ENCODE results near the gene KRT3. TPM values are rescaled to one million over a fixed set of nuclear protein-coding genes. Genes with fewer than 3 reads are reported as not detected.

The KRT3 gene
- not detected for total RNA-seq

DNA sequence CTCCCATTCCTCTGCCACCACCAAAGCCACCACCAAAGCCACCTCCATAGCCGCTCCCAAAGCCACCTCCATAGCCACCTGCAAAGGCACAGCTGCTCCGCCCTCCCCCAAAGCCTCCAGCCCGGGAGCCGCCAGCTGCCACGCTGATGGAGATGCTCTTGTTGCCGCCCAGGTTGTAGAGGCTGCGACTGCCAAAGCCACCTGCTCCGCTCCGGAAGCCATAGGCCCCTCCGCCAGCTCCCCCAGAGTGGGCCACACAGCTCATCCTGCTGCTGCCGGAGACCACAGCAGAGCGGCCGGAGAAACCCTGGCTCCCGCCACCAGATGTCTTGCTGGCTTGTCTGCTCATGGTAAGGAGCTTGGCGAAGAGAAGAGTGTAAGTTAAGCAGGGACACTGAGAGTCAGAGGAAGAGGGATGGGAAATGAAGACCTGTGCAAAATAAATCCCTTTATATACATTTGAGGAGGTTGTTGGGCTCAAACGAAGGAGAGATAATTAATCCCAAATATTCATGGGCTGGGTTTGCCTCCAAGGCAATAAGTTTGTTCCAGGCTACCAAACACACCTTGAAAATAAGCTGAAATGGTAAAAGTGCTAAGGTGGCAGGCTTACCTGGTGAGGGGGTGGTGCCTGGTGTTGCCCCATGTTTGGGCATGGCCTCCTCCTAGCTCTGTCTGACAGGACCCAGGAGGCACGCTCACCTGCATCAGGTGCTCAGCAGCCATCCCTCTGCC is at the start of gene KRT3:
Gene KRT3, minus strand, starts transcription at position 424 of the 735 bp plus-strand sequence. Its CDS starts 75 bp downstream, at position 349.
- DNase-seq: no peak
- H3K9me3 Mint-ChIP-seq: no peaks in the 10 kb centered on the region
- no peak within 1 kb of the TSS for H3K27ac Mint-ChIP-seq
- H3K4me3 Mint-ChIP-seq: no peak within 1 kb of the TSS
- intact Hi-C loops (cut with micrococcal nuclease): no loop called here
- no peaks in the 10 kb centered on the region for H3K4me1 Mint-ChIP-seq (ENCODE audit: low read depth)
- H3K27me3 Mint-ChIP-seq: peaks cover 4% of the 10 kb centered on the region
- no peaks in the 10 kb centered on the region for H3K36me3 Mint-ChIP-seq
- ChIA-PET POLR2A (no interaction called here), CTCF (no interaction called here)

DNA sequence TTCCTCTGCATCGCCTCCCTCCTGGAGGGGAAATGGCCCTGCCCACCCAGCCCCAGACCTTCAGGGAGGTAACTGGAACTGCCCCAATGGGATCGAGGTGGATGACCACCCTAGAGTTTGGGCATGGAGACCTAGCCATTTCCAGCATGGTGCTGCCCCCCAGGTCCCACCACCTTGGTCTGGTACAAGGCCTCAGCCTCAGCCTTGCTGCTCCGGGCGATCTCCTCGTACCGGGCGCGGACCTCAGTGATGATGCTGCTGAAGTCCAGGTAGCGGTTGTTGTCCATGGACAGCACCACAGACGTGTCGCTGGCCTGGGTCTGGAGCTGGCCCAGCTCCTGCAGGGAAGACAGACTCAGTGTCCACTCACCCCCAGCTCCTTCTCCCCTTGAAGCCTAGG is 48.5 kb upstream of the KRT3 start:
- intact Hi-C loops (cut with micrococcal nuclease): no loop called here
- Mint-ChIP-seq H3K4me3 (no peak overlapping the region), H3K27me3 (peaks cover 3% of the 10 kb centered on the region), H3K27ac (no peak overlapping the region), H3K9me3 (no peaks in the 10 kb centered on the region), H3K36me3 (no peaks in the 10 kb centered on the region), H3K4me1 (ENCODE audit: low read depth) (no peaks in the 10 kb centered on the region)
- DNase-seq: no peak
- CTCF ChIA-PET: interaction anchor here (0.6 kb wide), 1 partner anchor 1811 kb away, joined by 5 read pairs; no protein-coding TSS in a partner anchor
- POLR2A ChIA-PET: no interaction called here

DNA sequence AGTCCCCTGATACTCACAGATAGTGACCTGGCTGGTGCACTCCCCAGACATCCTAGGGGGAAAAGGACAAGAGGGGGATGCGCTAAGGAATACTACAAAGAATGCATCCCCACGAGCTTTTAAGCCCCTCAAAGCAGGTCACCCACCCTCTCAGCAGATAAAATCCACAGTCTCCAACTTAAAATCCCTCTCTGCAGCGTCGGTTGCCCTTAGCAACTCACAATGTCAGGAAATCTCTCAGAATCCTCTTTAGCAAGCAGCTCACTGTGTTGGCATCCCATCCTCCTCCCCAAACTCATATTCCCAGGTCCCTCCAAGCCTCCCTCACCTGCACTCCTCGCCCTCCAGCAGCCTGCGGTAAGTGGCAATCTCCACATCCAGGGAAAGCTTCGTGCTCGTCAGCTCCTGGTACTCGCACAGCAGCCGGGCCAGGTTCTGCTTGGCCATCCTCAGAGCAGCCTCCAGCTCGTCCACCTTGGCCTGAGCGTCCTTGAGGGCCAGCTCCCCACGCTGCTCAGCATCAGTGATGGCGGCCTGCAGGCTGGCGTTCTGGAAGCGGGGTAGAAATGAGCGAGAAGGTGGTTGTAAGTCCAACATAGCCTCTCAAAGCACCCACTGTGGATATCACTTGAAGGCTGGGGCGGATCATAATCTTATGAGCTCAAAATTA is 43.7 kb upstream of the KRT3 start:
- H3K27me3 Mint-ChIP-seq: peaks cover 15% of the 10 kb centered on the region
- CTCF ChIA-PET: interaction anchor here (1.4 kb wide), 1 partner anchor 31 kb away, joined by 4 read pairs; no protein-coding TSS in a partner anchor
- H3K9me3 Mint-ChIP-seq: no peaks in the 10 kb centered on the region
- POLR2A ChIA-PET: no interaction called here
- no peak overlapping the region for H3K27ac Mint-ChIP-seq
- H3K4me1 Mint-ChIP-seq (ENCODE audit: low read depth): peaks cover 22% of the 10 kb centered on the region
- intact Hi-C loops (cut with micrococcal nuclease): no loop called here
- no peak overlapping the region for H3K4me3 Mint-ChIP-seq
- DNase-seq: no peak
- H3K36me3 Mint-ChIP-seq: no peaks in the 10 kb centered on the region

DNA sequence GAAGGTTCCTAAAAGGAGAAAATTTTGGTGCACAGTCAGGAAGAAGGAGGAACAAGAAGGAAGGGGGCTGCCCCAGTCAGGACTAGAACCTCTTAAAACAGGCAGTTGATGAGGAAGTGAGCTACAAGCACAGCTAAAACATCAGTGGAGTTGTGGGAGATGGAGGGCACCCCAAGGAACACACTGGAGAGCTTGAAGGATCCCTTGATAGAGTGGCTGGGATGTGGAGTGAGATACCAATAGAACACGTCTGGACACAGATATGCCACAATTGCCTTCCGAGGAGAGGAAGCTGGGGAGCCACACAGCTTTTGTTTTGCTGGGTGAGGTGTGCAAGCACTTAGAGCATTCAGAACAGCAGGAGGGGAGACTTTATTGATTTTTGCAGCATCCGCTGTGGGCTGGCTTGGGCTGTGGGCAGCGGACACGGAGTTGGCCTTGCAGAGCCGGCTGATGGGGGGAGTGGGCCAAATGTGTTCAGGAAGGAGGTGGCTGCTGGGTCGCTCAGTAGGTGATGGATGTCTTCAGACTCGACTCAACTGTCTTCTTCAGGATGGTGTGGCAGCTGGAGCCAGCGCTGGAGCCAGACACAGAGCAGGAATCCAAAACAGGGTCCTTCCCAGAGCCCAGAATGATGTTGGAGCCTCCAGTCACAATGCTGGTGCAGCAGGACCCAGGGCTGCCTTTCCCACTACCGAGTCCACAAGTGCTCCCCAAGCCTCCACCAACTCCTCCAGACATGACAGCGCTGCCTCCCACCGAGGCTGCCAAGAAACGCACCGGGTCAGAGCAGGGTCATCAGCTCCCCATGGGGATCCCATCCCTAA is 42.9 kb upstream of the KRT3 start:
- ChIA-PET POLR2A (no interaction called here), CTCF (no interaction called here)
- intact Hi-C loops (cut with micrococcal nuclease): no loop called here
- DNase-seq: no peak
- Mint-ChIP-seq H3K36me3 (no peaks in the 10 kb centered on the region), H3K4me1 (ENCODE audit: low read depth) (peaks cover 22% of the 10 kb centered on the region), H3K27ac (no peak overlapping the region), H3K9me3 (no peaks in the 10 kb centered on the region), H3K27me3 (peaks cover 15% of the 10 kb centered on the region), H3K4me3 (no peak overlapping the region)

DNA sequence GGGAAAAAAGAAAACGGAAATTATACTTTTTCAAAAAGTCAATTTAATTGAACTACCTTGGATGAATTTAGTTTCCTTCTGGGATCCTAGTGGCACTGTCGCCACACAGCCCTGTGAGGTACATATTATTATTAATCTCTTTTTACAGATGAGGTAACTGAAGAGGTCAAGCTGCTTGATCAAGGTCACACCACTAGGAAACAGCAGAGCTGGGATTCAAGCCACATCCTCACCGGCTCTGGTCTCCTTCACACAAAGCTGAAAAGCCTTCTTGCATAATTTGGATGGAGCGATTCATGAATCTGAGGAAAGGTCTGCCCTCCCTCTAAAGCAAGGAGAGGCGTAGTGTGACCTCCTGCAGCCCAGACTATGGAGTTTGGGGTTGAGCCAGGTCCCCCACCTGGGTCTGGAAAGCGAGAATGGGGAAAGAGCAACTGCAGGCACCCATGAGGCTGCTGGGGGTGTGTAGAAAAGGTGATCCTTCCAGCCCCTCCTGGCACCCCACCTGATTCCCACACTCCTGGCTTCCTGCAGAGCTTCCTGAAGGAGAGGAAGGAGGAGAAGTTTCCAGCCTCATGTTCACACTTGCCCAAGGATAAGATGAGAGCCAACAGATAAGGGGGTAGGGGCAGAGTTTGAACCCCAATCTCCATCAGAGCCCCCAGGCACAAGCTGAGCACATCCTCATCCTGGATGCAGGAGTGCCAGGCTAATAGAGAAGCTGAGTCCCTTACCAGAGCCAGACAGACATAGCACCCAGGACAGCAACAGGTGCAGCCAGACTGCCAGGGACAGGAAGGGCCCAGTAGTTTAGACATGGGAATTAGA is 42.1 kb upstream of the KRT3 start:
- Mint-ChIP-seq H3K9me3 (no peaks in the 10 kb centered on the region), H3K27ac (no peak overlapping the region), H3K27me3 (peaks cover 15% of the 10 kb centered on the region), H3K4me1 (ENCODE audit: low read depth) (peaks cover 22% of the 10 kb centered on the region), H3K4me3 (no peak overlapping the region), H3K36me3 (no peaks in the 10 kb centered on the region)
- intact Hi-C loops (cut with micrococcal nuclease): no loop called here
- CTCF ChIA-PET: no interaction called here
- DNase-seq: no peak
- POLR2A ChIA-PET: no interaction called here

DNA sequence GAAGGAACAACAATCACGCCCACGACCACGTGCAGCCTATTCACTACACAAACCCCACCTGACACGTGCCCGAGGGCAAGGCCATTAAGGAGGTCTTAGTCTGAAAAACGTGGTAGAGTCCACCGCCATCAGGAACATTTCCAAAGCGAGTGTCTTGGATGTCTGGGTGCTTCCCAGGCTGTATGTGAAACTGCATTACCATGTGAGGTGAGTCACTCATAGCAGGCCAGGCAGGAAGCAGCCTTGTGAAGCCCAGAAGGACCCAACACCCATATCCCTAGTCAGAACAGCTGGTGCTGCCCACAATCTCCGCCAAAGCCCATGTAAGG is 41.5 kb upstream of the KRT3 start:
- DNase-seq: peak; percentile 12
- ChIA-PET CTCF (no interaction called here), POLR2A (no interaction called here)
- Mint-ChIP-seq H3K27ac (no peak overlapping the region), H3K4me3 (no peak overlapping the region), H3K36me3 (no peaks in the 10 kb centered on the region), H3K27me3 (peaks cover 15% of the 10 kb centered on the region), H3K9me3 (no peaks in the 10 kb centered on the region), H3K4me1 (ENCODE audit: low read depth) (peaks cover 22% of the 10 kb centered on the region)
- intact Hi-C loops (cut with micrococcal nuclease): no loop called here

DNA sequence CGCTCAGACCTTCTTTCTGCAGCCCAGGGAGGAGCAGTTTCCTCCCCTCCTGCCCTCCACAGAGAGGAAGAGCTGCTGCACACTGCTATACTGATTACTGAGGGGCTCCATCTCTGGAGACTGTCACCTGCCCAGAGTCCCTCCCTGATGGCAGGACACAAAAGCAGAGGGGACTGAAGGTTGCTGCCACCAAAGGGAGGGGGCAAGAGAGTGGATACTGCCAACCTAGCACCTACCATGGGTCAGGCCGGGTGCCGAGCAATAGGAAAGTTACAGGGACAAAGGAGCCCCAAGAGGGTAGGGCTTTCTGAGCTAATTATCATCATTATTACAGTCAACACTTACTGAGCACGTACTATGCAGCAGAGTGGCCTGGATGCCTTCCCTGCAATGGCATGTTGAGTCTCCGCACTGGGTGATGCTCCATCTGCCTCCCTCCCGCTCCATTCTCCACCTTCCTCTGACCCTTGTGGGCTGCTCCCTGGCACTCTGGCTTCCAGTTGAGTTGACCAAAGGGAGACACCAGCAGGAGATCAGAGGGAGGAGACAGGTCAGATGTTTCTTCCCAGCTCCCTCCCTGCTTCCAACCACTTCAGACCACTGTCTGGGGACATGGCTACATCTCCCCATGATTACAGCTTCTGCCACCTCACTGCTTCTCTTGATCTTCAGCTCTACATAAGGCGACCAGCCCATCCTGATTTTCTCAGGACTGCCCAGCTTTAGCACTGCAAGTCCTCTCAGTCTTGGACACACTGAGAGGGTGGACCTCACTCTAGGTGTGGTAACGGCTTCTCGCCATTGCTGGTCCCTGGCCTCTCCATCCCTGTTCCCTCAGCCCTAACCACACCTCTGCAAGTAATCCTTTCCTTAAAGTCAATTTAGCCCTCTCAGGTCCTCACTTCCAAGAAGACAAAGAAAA is 40.8 kb upstream of the KRT3 start:
- ChIA-PET CTCF (interaction anchor here (1.0 kb wide), 1 partner anchor 29 kb away, joined by 3 read pairs; no protein-coding TSS in a partner anchor), POLR2A (no interaction called here)
- Mint-ChIP-seq H3K36me3 (no peaks in the 10 kb centered on the region), H3K9me3 (no peaks in the 10 kb centered on the region), H3K4me3 (no peak overlapping the region), H3K27ac (no peak overlapping the region), H3K27me3 (peaks cover 15% of the 10 kb centered on the region), H3K4me1 (ENCODE audit: low read depth) (peaks cover 22% of the 10 kb centered on the region)
- intact Hi-C loops (cut with micrococcal nuclease): no loop called here
- DNase-seq: no peak

DNA sequence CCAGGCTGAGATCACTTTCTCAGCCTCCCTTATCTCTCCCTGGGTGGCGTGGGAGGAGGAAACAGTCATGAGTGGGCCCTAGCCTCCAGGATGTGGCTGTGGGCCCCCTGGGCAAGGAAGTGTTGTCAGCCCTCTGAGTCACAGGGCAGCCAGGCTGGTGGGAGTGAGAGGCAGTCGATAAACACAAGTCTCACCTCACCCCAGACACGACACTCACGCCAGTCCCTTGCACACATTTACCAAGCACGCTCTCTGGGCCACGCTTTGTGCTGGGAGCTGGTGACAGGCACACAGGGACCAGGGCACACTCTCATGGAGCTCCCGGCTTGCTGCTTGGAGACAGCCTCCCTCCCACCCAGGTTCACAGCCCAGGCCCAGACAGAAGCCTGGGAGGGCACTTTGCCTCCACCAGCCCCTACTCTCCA is 40.1 kb upstream of the KRT3 start:
- Mint-ChIP-seq H3K36me3 (no peaks in the 10 kb centered on the region), H3K9me3 (no peaks in the 10 kb centered on the region), H3K27ac (no peak overlapping the region), H3K4me3 (no peak overlapping the region), H3K4me1 (ENCODE audit: low read depth) (peaks cover 22% of the 10 kb centered on the region), H3K27me3 (peaks cover 15% of the 10 kb centered on the region)
- ChIA-PET POLR2A (no interaction called here), CTCF (interaction anchor here (1.0 kb wide), 1 partner anchor 30 kb away, joined by 3 read pairs; no protein-coding TSS in a partner anchor)
- intact Hi-C loops (cut with micrococcal nuclease): no loop called here
- peak; percentile 77 for DNase-seq

DNA sequence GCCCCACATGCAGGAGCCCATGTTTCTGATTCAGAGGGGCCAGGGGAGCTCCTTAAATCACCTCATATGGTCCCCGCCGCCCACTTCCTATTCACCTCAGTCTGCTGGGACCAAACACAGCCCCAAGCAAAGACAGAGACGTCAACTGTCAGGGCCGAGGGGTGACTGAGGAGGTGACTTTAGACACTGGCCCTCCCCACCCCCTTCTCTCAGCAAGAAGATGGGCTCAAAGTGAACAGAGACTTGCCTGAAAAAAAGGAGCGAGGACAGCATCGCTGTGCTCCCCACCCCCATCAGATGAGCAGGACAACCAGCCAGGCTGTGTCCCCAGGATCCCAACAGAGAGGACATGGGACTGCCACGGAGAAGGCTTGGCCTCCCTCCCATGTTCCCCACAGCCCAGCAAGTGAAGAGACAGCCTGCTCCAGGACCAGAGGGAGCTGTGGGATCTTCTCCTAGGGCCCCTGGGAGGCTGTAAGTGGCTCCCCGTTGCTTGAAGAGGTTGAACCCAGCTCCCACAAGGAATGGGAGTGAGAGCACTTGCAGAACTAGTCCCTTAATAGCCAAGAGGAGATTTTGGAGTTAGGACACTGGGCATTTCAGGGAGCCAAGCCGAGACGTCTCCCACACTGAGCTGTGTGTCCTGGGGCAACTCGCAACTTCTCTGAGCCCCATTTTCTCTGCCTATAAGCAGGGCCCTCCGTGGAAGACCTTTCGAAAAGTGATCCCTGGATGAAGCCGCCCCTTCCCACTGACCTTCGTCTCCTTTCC is 39.5 kb upstream of the KRT3 start:
- Mint-ChIP-seq H3K9me3 (no peaks in the 10 kb centered on the region), H3K27ac (no peak overlapping the region), H3K4me1 (ENCODE audit: low read depth) (peaks cover 22% of the 10 kb centered on the region), H3K4me3 (no peak overlapping the region), H3K36me3 (no peaks in the 10 kb centered on the region), H3K27me3 (peaks cover 15% of the 10 kb centered on the region)
- CTCF ChIA-PET: no interaction called here
- no peak for DNase-seq
- intact Hi-C loops (cut with micrococcal nuclease): no loop called here
- POLR2A ChIA-PET: no interaction called here

DNA sequence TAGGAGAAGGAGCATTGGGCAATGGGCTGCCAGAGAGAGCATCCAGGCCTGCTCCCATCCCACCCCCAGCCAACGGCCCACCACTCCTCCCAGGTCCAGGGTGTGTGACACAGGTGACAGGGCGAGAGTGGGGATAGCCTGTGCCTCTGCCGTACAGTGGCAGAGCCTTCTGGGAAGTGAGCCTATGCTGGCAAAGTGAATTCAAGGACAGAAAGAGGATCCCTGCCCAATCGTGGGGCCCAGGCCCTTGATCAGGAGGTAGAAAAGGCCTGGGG is 38.7 kb upstream of the KRT3 start:
- H3K4me1 Mint-ChIP-seq (ENCODE audit: low read depth): peaks cover 22% of the 10 kb centered on the region
- H3K27me3 Mint-ChIP-seq: peaks cover 15% of the 10 kb centered on the region
- H3K9me3 Mint-ChIP-seq: no peaks in the 10 kb centered on the region
- no peak overlapping the region for H3K4me3 Mint-ChIP-seq
- DNase-seq: no peak
- ChIA-PET POLR2A (no interaction called here), CTCF (no interaction called here)
- intact Hi-C loops (cut with micrococcal nuclease): no loop called here
- H3K27ac Mint-ChIP-seq: no peak overlapping the region
- H3K36me3 Mint-ChIP-seq: no peaks in the 10 kb centered on the region
